Measurements from ENCODE around the gene CNTN5. TPM values are rescaled to one million over a fixed set of nuclear protein-coding genes. Genes with fewer than 3 reads are reported as not detected.

The CNTN5 gene
- total RNA-seq, 1 experiment from 2014 or later, result not detected

DNA sequence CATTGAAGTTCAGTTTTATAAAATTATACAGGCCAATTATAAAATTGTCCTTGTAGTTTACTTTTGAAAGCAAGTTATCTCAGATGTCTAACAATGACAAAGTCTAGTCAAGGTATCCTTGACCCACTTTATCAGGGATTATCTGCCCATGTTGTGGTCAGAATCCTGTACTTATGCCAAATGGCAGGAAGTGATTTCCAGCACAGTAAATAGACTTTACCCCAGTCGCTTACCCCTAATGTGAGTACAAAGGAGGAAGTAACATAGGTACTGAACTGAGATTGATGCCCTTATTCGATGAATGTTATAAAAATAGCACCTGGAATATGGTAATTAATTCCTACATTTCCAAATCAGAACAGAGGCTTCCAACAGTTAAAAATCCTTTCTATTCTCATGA, 355.7 kb downstream of the CNTN5 start:
- Histone ChIP-seq H3K27ac (ENCODE audit: low read length) (no peak overlapping the region), H2AFZ (ENCODE audit: low read length) (no peak overlapping the region; the same call in 1 of the 2 replicates), H3K4me1 (ENCODE audit: low read length) (no peaks in the 10 kb centered on the region)

DNA sequence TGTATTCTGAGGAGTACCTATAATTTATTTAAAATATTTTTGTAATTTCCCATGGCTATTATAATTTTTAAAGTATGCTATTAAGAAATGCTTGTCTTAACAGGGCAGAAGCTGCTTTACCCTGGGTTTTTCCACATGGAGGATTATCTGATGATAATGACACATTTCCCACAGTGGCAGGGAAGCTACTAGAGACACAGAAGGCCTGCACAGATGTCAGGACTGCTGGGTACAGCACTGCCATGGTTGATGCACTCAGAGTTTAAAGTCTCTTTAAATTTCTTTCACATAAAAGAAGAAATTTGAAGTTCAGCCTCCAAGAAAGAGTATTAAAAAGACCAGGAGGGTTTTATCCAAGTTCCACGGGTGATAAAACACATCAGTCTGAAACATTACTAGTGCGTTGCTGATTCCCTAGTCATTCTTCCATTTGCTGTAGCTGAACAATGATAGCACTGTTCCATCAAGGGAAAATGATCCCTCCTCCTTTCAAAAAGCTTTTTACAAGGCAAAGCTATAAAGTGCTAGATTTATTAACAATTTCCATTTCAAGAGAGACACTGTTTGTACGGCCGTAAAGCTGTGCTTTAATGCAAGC, 363.0 kb downstream of the CNTN5 start:
- Histone ChIP-seq H4K20me1 (ENCODE audit: insufficient read depth, low read depth, low read length) (no peaks in the 10 kb centered on the region), H3K27ac (ENCODE audit: low read length) (no peak overlapping the region), H3K9me2 (replicated peaks; ENCODE audit: insufficient read depth, low read length) (no peaks in the 10 kb centered on the region), H3K4me1 (ENCODE audit: low read length) (no peaks in the 10 kb centered on the region), H2AFZ (ENCODE audit: low read length) (no peak overlapping the region), H3K4me3 (ENCODE audit: low read length) (no peak overlapping the region), H3K9ac (ENCODE audit: low read length) (no peak overlapping the region), H3K36me3 (ENCODE audit: insufficient read depth, low read length) (no peaks in the 10 kb centered on the region), H3K27me3 (ENCODE audit: low read length) (no peaks in the 10 kb centered on the region), H3K9me3 (ENCODE audit: low read length) (peaks cover 72% of the 10 kb centered on the region), H3K4me2 (ENCODE audit: low read depth, low read length, poor library complexity, severe bottlenecking) (no peak overlapping the region), H3K79me2 (ENCODE audit: low read length) (no peaks in the 10 kb centered on the region)
- no peak for DNase-seq

More for the DNA sequence above, 355.7 kb downstream of the CNTN5 start:
- no peaks in the 10 kb centered on the region for H3K27me3 ChIP-seq (ENCODE audit: low read length)
- H3K9ac ChIP-seq (ENCODE audit: low read length), result no peak overlapping the region
- H3K4me3 ChIP-seq (ENCODE audit: low read length), result 0 out of 2 replicates have a peak overlapping the region, but pooled peaks have one; percentile 4
- H3K79me2 ChIP-seq (ENCODE audit: low read length), result no peaks in the 10 kb centered on the region
- H3K36me3 ChIP-seq (ENCODE audit: insufficient read depth, low read length), result no peaks in the 10 kb centered on the region
- H4K20me1 ChIP-seq (ENCODE audit: insufficient read depth, low read depth, low read length), result no peaks in the 10 kb centered on the region
- no peak for DNase-seq
- no peaks in the 10 kb centered on the region for H3K9me2 ChIP-seq (replicated peaks; ENCODE audit: insufficient read depth, low read length)
- H3K9me3 ChIP-seq (ENCODE audit: low read length), result peaks cover 62% of the 10 kb centered on the region
- H3K4me2 ChIP-seq (ENCODE audit: low read depth, low read length, poor library complexity, severe bottlenecking), result no peak overlapping the region

DNA sequence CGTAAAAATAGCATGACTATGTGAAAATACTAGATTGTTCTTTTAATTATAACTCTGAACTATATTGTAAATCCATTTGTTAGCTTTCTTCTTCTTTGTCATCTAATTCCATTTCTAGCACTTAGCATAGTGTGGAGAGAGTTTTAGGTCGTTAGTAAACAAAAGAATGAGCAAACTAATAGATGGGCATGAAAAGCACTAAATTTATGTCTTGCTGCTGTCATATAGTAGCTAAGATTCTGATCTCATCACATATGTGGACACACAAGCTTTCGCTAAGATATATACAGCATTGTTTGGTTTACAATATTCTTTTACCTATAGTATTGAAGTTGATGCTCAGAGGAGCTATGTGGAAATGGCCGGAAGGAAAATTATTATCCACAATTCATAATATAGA, 370.5 kb downstream of the CNTN5 start:
- Histone ChIP-seq H3K36me3 (ENCODE audit: insufficient read depth, low read length) (no peaks in the 10 kb centered on the region), H3K4me3 (ENCODE audit: low read length) (no peak overlapping the region), H2AFZ (ENCODE audit: low read length) (no peak overlapping the region), H3K27me3 (ENCODE audit: low read length) (no peaks in the 10 kb centered on the region), H3K4me2 (ENCODE audit: low read depth, low read length, poor library complexity, severe bottlenecking) (no peak overlapping the region), H3K9me3 (ENCODE audit: low read length) (peaks cover 74% of the 10 kb centered on the region), H3K9ac (ENCODE audit: low read length) (no peak overlapping the region), H3K27ac (ENCODE audit: low read length) (no peak overlapping the region), H4K20me1 (ENCODE audit: insufficient read depth, low read depth, low read length) (no peaks in the 10 kb centered on the region), H3K79me2 (ENCODE audit: low read length) (no peaks in the 10 kb centered on the region), H3K4me1 (ENCODE audit: low read length) (no peaks in the 10 kb centered on the region), H3K9me2 (replicated peaks; ENCODE audit: insufficient read depth, low read length) (no peaks in the 10 kb centered on the region)
- no peak for DNase-seq

DNA sequence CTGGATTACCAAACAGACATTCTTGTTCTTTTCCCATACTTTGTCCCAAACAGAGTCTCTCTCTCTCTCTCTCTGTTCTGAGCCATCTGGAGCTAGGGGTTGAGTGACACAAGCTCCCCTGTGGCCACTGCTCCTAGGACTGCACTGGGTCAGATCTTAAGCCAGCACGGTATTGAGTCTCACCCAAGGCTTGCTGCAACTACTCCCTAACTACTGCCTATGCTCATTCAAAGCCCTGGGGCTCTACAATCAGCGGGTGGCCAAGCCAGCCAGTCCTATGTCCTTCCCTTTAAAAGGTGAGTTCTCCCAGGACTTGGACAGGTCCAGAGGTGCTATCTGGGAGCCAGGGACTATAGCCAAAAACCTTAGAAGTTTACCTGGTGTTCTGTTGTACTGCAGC, 385.6 kb downstream of the CNTN5 start:
- Histone ChIP-seq H3K9me3 (ENCODE audit: low read length) (peaks cover 64% of the 10 kb centered on the region), H3K27me3 (ENCODE audit: low read length) (no peaks in the 10 kb centered on the region), H3K4me2 (ENCODE audit: low read depth, low read length, poor library complexity, severe bottlenecking) (no peak overlapping the region), H2AFZ (ENCODE audit: low read length) (no peak overlapping the region), H3K9ac (ENCODE audit: low read length) (no peak overlapping the region), H3K27ac (ENCODE audit: low read length) (no peak overlapping the region), H3K4me1 (ENCODE audit: low read length) (no peaks in the 10 kb centered on the region), H3K9me2 (replicated peaks; ENCODE audit: insufficient read depth, low read length) (no peaks in the 10 kb centered on the region), H3K79me2 (ENCODE audit: low read length) (no peaks in the 10 kb centered on the region), H3K4me3 (ENCODE audit: low read length) (no peak overlapping the region), H3K36me3 (ENCODE audit: insufficient read depth, low read length) (no peaks in the 10 kb centered on the region), H4K20me1 (ENCODE audit: insufficient read depth, low read depth, low read length) (no peaks in the 10 kb centered on the region)
- no peak for DNase-seq

DNA sequence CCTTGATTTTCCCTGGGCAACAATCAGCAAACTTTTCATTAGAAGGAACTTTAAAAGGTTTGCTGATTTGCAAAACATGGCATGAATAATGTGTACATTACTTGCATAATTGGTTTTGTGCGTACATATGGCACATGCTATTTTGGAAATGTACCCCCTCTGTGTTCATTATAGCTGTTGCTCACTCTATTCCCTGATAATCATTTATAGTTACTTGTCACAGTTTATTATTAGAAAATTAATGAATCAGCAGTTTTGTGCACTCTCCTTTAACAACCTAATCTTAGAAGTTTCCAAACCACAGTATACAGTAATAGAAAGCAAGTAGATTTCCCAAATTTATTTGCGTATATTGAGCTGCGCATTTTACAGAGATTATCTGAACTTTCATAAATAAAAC, 389.9 kb downstream of the CNTN5 start:
- no peaks in the 10 kb centered on the region for H3K79me2 ChIP-seq (ENCODE audit: low read length)

DNA sequence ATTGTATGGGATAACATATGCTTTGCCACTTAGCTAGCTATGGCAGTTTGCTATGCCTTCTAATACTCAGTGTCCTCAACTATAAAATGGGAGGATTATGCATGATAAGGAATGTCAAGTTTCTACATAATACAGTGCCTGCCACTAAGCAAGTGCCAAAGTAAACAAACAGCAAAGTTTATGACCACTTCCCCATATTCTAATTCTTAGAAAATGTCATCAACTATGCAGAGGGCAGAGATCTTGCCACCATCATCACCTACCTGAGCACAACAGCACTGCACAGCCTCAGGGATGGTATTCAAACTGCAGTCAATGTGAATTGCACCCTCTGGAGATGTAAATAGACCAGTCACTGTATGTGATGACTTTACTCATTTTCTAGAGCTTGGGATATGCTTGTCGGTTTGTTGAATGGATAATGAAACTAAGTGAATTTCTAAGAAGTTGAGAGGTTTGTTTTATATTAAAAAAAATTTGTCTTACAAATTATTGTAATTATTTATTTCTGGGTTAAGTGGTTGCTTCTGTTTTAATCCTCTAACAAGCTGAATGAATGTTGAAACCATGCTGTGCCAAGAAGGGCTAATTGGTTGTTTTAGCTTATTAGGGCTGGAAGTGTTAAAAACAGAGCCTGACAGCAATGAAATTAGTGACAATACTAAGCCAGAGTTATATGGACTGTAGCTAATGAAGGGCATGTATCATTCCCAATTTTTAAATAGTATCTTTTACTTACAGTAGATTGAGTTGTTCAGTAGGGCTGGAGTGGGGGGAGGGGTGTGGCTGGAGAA, 398.4 kb downstream of the CNTN5 start:
- Histone ChIP-seq H3K27ac (ENCODE audit: low read length) (no peak overlapping the region), H3K4me2 (ENCODE audit: low read depth, low read length, poor library complexity, severe bottlenecking) (no peak overlapping the region), H3K9me3 (ENCODE audit: low read length) (peaks cover 83% of the 10 kb centered on the region), H3K9me2 (replicated peaks; ENCODE audit: insufficient read depth, low read length) (no peaks in the 10 kb centered on the region), H3K79me2 (ENCODE audit: low read length) (no peaks in the 10 kb centered on the region), H3K36me3 (ENCODE audit: insufficient read depth, low read length) (no peaks in the 10 kb centered on the region), H3K4me1 (ENCODE audit: low read length) (no peaks in the 10 kb centered on the region), H3K4me3 (ENCODE audit: low read length) (no peak overlapping the region), H4K20me1 (ENCODE audit: insufficient read depth, low read depth, low read length) (no peaks in the 10 kb centered on the region), H3K27me3 (ENCODE audit: low read length) (no peaks in the 10 kb centered on the region), H2AFZ (ENCODE audit: low read length) (no peak overlapping the region), H3K9ac (ENCODE audit: low read length) (no peak overlapping the region)
- no peak for DNase-seq

More for the DNA sequence above, 389.9 kb downstream of the CNTN5 start:
- H3K4me2 ChIP-seq (ENCODE audit: low read depth, low read length, poor library complexity, severe bottlenecking), result no peak overlapping the region
- peaks cover 79% of the 10 kb centered on the region for H3K9me3 ChIP-seq (ENCODE audit: low read length)
- no peak for DNase-seq
- no peak overlapping the region for H3K4me3 ChIP-seq (ENCODE audit: low read length)
- no peak overlapping the region for H2AFZ ChIP-seq (ENCODE audit: low read length)
- H3K4me1 ChIP-seq (ENCODE audit: low read length), result no peaks in the 10 kb centered on the region
- H3K36me3 ChIP-seq (ENCODE audit: insufficient read depth, low read length), result no peaks in the 10 kb centered on the region
- H4K20me1 ChIP-seq (ENCODE audit: insufficient read depth, low read depth, low read length), result no peaks in the 10 kb centered on the region
- H3K27me3 ChIP-seq (ENCODE audit: low read length), result no peaks in the 10 kb centered on the region
- no peaks in the 10 kb centered on the region for H3K9me2 ChIP-seq (replicated peaks; ENCODE audit: insufficient read depth, low read length)
- no peak overlapping the region for H3K27ac ChIP-seq (ENCODE audit: low read length)
- no peak overlapping the region for H3K9ac ChIP-seq (ENCODE audit: low read length)

DNA sequence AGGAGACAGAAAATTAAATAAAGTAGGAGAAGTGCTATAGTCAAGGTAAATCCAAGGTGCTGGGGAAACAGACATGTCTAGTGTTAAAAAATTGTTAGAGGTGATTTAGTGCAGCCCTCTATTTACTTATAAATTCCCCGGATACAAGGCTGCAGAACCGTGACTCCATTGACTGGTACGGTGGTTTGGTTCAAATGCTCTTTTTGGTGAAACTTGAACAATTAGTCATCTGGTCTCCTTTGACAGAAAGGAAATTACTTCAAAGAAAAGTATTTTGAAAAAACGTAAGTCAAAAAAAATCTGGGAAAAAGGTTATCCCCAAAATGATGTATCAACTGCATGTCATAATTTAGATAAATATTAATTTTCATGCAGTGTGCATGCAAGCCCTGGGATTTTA, 399.2 kb downstream of the CNTN5 start:
- Histone ChIP-seq H3K36me3 (ENCODE audit: insufficient read depth, low read length) (no peaks in the 10 kb centered on the region), H3K4me3 (ENCODE audit: low read length) (no peak overlapping the region), H3K4me2 (ENCODE audit: low read depth, low read length, poor library complexity, severe bottlenecking) (no peak overlapping the region), H3K4me1 (ENCODE audit: low read length) (no peaks in the 10 kb centered on the region), H4K20me1 (ENCODE audit: insufficient read depth, low read depth, low read length) (no peaks in the 10 kb centered on the region), H3K9me2 (replicated peaks; ENCODE audit: insufficient read depth, low read length) (no peaks in the 10 kb centered on the region), H3K9me3 (ENCODE audit: low read length) (peaks cover 86% of the 10 kb centered on the region), H3K27me3 (ENCODE audit: low read length) (no peaks in the 10 kb centered on the region), H3K9ac (ENCODE audit: low read length) (no peak overlapping the region), H2AFZ (ENCODE audit: low read length) (no peak overlapping the region), H3K27ac (ENCODE audit: low read length) (no peak overlapping the region), H3K79me2 (ENCODE audit: low read length) (no peaks in the 10 kb centered on the region)
- no peak for DNase-seq

DNA sequence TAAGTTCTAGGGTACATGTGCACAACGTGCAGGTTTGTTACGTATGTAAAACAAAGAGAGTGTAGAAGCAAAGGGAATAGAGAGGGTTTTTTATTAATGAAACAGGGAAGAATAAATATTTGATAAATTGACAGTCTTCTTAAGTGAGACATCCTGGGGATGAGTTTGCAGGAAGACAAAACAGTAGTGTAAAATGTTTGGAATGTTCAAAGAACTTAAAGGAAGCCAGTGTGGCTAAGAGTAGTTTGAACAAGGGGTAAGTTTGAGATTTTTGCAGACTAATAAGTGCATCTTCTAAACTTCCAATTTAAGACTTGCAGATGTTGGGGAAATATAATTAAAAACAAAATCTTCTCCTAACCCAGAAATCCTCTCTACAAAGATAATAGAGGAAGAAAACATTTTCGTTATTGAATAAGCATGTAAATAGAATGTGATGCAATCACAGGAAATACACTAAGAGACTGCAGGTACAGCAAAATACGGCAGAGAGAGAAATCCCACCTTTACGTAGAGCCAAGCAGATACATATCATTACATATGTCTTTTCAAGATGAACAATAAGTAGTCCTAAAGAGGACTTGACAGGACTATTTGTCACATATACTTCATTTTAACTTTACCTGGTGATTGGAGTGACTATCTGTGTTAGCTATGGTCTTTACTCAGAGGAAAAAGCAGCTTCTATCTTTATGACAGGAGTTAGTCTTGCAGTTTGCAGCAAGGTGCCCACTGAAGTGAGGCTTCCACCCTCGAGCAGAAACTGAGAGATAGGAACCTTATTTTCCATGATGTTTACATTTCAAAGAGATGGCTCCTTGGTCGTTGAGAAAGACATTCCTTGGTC, 402.1 kb downstream of the CNTN5 start:
- H3K27ac ChIP-seq (ENCODE audit: low read length), result no peak overlapping the region
- H4K20me1 ChIP-seq (ENCODE audit: insufficient read depth, low read depth, low read length), result no peaks in the 10 kb centered on the region
- DNase-seq, result no peak
- no peak overlapping the region for H3K9ac ChIP-seq (ENCODE audit: low read length)
- no peaks in the 10 kb centered on the region for H3K27me3 ChIP-seq (ENCODE audit: low read length)
- no peaks in the 10 kb centered on the region for H3K4me1 ChIP-seq (ENCODE audit: low read length)
- H3K36me3 ChIP-seq (ENCODE audit: insufficient read depth, low read length), result no peaks in the 10 kb centered on the region
- no peak overlapping the region for H2AFZ ChIP-seq (ENCODE audit: low read length)
- H3K79me2 ChIP-seq (ENCODE audit: low read length), result no peaks in the 10 kb centered on the region
- H3K4me3 ChIP-seq (ENCODE audit: low read length), result no peak overlapping the region
- H3K9me3 ChIP-seq (ENCODE audit: low read length), result peaks cover 83% of the 10 kb centered on the region
- no peaks in the 10 kb centered on the region for H3K9me2 ChIP-seq (replicated peaks; ENCODE audit: insufficient read depth, low read length)
- no peak overlapping the region for H3K4me2 ChIP-seq (ENCODE audit: low read depth, low read length, poor library complexity, severe bottlenecking)
